Chondrocyte (in vitro differentiated cells): ENCODE data around the gene EXOC2. TPM values are rescaled to one million over a fixed set of nuclear protein-coding genes. Genes with fewer than 3 reads are reported as not detected.

Experiments
- DNase-seq: peaks from one replicate; pipeline ENCODE4 v3.0.0; 2021; ENCODE audit warnings: mixed read lengths, low spot score
- H3K27ac Mint-ChIP-seq: one replicate; pipeline ENCODE4 v1.8.0; 2021; ENCODE audit warnings: mild to moderate bottlenecking, moderate library complexity, mixed read lengths; ENCODE audit not compliant: unreplicated experiment
- H3K27me3 Mint-ChIP-seq: 2 replicates; pipeline ENCODE4 v1.8.0; 2021; ENCODE audit warnings: low read depth, mixed read lengths
- H3K36me3 Mint-ChIP-seq: 2 replicates; pipeline ENCODE4 v1.8.0; 2021; ENCODE audit warnings: low read depth, mixed read lengths
- H3K4me1 Mint-ChIP-seq: 2 replicates; pipeline ENCODE4 v1.8.0; 2021; ENCODE audit warnings: low read depth, mild to moderate bottlenecking, mixed read lengths
- H3K4me3 Mint-ChIP-seq: one replicate; pipeline ENCODE4 v1.8.0; 2021; ENCODE audit warnings: mild to moderate bottlenecking, moderate library complexity, mixed read lengths; ENCODE audit not compliant: unreplicated experiment
- H3K9me3 Mint-ChIP-seq: 2 replicates; pipeline ENCODE4 v1.8.0; 2021; ENCODE audit warnings: low read depth, mixed read lengths
- CTCF ChIP-seq: fragments of 200-600 bp; sonication (generic); IDR thresholded peaks from 2 replicates; pipeline ENCODE4 v1.5.0; 2021; ENCODE audit warnings: antibody characterized with exemption, mild to moderate bottlenecking, moderate library complexity
- total RNA-seq: library from RNA; stranded (reverse); gene quantifications from 3 replicates; pipeline ENCODE4 v1.2.1, GENCODE V29; 2021

Gene EXOC2
- total RNA-seq, 1 donor from 2014 or later = 27.5 TPM

GRCh38 chr6:731924-732323 lies 39.0 kb upstream of the EXOC2 start:
- H3K4me3 Mint-ChIP-seq = no peak overlapping the region
- no peaks in the 10 kb centered on the region for H3K4me1 Mint-ChIP-seq
- TF ChIP-seq CTCF = no peak
- H3K36me3 Mint-ChIP-seq = no peaks in the 10 kb centered on the region
- no peaks in the 10 kb centered on the region for H3K9me3 Mint-ChIP-seq
- DNase-seq = no peak
- peaks cover 40% of the 10 kb centered on the region for H3K27me3 Mint-ChIP-seq
- H3K27ac Mint-ChIP-seq = no peak overlapping the region

GRCh38 chr6:729606-730320 lies 36.8 kb upstream of the EXOC2 start:
- Mint-ChIP-seq H3K27me3 (peaks cover 55% of the 10 kb centered on the region), H3K4me3 (no peak overlapping the region), H3K9me3 (no peaks in the 10 kb centered on the region), H3K4me1 (no peaks in the 10 kb centered on the region), H3K36me3 (peaks cover 3% of the 10 kb centered on the region), H3K27ac (no peak overlapping the region)
- no peak for TF ChIP-seq CTCF
- no peak for DNase-seq

GRCh38 chr6:727856-728255 lies 34.9 kb upstream of the EXOC2 start:
- H3K27me3 Mint-ChIP-seq = peaks cover 47% of the 10 kb centered on the region
- no peak overlapping the region for H3K4me3 Mint-ChIP-seq
- DNase-seq = no peak
- H3K27ac Mint-ChIP-seq = no peak overlapping the region
- no peaks in the 10 kb centered on the region for H3K4me1 Mint-ChIP-seq
- H3K36me3 Mint-ChIP-seq = peaks cover 3% of the 10 kb centered on the region
- TF ChIP-seq CTCF = no peak
- H3K9me3 Mint-ChIP-seq = no peaks in the 10 kb centered on the region

DNA sequence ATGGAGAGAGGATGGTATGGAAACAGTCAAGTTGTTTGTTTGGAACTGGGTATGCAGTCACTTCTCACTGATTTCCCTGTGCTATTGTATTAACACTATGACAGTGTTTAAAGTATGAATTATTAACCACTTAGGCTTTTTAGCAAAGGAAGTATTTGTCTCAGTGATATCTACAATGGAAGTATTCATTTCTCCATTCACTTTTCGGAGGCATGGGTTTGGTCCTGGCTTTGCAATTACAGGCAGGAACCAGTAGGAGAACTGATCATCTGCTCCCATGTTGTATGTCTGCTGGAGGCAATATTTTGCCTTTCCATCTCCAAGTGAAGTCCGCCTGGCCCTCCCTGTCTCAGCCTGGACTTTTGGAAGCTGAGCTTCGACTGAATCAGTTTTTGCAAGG lies 30.6 kb upstream of the EXOC2 start:
- H3K9me3 Mint-ChIP-seq = no peaks in the 10 kb centered on the region
- TF ChIP-seq CTCF = no peak
- H3K4me1 Mint-ChIP-seq = peaks cover 8% of the 10 kb centered on the region
- no peak overlapping the region for H3K4me3 Mint-ChIP-seq
- H3K27ac Mint-ChIP-seq = no peak overlapping the region
- H3K27me3 Mint-ChIP-seq = peaks cover 36% of the 10 kb centered on the region
- H3K36me3 Mint-ChIP-seq = peaks cover 3% of the 10 kb centered on the region
- no peak for DNase-seq

- Mint-ChIP-seq H3K27me3 (peaks cover 36% of the 10 kb centered on the region), H3K36me3 (peaks cover 3% of the 10 kb centered on the region), H3K27ac (no peak overlapping the region), H3K4me1 (peaks cover 8% of the 10 kb centered on the region), H3K9me3 (no peaks in the 10 kb centered on the region), H3K4me3 (no peak overlapping the region)
- DNase-seq = no peak
- no peak for TF ChIP-seq CTCF
These were observed 29.7 kb upstream of the EXOC2 start for GRCh38 chr6:722608-723007.
